HG03520 (cell line): ENCODE data around the gene BCKDHA.
"Not testable (repeated sequence)": the region's sequence is repeated elsewhere in the genome, so short reads cannot be mapped to it uniquely, and the experiment has no call there.

Experiments
- ATAC-seq: cut with Tn5 transposase; IDR thresholded peaks from one replicate; pipeline ENCODE4 v1.9.1; 2021; ENCODE audit warnings: mild to moderate bottlenecking, moderate library complexity; ENCODE audit not compliant: unreplicated experiment

BCKDHA gene

DNA sequence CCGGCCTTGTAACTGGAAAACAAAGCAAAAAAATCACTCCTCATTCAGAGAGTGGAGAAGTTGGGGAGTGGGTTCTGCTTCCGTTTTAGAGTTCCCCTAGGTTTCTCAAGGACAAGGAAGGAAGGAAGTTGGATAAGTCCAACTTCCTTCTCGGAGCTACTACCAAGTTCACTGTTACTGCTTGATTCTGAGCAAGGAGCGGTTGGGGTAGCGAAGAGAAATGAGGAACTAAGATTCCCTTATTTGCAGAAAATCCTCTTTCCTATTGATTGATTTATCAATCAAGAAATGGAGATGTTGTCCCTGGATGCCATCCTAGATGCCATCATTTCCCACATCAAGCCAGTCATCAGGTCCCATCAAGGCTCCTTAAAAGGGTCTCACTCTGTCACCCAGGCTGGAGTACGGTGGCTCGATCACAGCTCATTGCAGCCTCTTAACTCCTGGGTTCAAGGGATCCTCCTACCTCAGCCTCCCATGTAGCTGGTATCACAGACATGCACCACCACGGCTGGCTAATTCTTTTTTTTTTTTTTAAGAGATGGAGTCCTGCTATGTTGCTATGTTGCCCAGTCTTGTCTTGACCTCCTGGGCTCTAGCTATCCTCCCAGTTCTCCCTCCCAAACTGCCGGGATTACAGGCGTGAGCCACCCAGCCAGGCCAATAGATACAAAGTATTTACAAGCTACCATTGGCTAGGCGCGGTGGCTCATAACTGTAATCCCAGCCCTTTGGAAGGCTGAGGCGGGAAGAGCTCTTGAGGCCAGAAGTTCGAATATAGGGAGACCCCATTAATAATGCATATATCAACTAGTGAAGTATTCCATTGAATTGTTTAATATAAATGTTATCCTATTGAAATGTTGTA is 32.9 kb upstream of the BCKDHA start:
- ATAC-seq: no peak

DNA sequence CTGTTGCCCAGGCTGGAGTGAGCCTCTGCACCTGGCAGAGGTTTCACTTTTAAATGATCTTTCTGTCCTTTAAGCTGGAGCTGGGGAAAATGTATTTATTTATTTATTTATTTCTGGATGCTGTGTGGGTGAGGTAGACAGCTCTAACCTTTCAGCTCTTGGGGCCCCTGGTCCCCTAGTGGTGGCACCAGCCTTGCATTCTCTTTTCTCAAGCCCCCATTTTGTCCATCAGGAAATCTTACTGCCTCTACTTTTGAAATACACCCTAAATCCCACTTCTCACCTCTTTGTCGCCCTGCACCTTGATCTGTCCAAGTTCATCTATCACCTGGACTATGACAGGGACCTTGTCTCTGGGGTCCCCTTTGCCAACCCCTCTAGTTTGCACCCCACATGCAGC is 31.5 kb upstream of the BCKDHA start:
- no peak for ATAC-seq

DNA sequence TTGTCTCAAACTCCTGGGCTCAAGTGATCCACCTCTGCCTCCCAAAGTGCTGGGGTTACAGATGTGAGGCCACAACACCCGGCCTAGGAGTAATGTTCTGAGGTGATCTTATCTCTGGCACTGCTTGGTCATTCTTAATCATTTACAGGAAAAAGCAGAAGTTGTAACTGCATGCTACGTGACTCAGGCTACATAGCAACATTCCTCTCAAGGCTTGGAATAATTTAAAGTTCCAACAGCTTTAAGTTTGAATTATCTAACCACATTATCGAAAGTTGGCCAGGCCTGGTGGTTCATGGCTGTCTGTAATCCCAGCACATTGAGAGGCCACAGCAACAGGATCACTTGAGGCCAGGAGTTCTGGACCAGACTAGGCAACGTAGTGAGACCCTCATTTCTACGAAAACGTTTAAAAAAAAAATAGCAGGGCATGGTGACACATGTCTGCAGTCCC is 29.7 kb upstream of the BCKDHA start:
- ATAC-seq: no peak

DNA sequence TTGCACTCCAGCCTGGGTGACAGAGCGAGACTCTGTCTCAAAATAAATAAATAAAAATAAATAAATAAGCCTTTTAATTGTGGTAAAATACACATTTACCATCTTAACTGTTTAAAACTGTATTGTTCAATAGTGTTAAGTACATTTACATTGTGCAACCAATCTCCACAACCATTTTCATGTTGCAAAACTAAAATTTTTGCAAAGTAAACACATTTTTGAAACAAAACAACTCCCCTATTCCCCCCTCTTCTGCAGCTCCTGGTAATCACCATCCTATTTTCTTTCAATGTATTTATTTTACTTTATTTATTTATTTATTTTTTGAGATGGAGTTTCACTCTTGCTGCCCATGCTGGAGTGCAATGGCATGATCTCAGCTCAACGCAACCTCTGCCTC is 27.8 kb upstream of the BCKDHA start:
- no peak for ATAC-seq

DNA sequence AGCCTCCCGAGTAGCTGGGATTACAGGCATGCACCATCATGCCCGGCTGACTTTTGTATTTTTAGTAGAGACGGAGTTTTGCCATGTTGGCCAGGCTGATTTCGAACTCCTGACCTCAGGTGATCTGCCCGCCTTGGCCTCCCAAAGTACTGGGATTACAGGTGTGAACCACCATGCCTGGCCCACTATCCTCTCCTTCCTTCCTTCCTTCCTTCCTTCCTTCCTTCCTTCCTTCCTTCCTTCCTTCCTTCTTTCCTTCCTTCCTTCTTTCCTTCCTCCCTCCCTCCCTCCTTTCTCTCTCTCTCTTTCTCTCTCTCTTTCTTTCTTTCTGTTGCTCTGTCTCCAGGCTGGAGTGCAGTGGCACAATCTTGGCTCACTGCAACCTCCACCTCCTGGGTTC is 26.5 kb upstream of the BCKDHA start:
- not testable (repeated sequence) for ATAC-seq

- ATAC-seq: no peak
Measured at GRCh38 chr19:41371541-41371940, 26.1 kb upstream of the BCKDHA start.

DNA sequence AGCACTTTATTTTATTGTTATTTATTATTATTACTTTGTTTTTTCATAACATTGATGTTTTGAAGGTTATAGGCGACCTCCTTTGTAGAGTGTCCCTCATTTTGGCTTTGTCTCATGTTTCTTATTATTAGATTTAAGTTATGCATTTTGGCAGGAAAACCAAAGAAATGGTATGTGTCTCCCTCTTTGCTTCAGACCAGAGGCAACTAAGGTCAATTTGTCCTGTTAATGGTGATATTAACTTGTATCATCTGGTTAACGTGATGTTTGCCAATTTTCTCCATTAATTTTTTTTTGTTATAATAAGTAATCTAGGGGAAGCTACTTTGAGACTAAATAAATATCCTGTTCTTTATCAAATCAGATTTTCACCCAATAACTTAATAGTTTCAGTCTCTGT is 25.1 kb upstream of the BCKDHA start:
- ATAC-seq: no peak

- no peak for ATAC-seq
Measured at GRCh38 chr19:41373993-41374392, 23.6 kb upstream of the BCKDHA start.

GRCh38 chr19:41376241-41376997 is 21.2 kb upstream of the BCKDHA start, which contains the start of gene TMEM91:
Gene TMEM91 (plus strand): TSS chr19:41376533. CDS start chr19:41378310, 1,777 bp downstream.
- ATAC-seq: no peak

- no peak for ATAC-seq
Measured at GRCh38 chr19:41376998-41377365, 20.6 kb upstream of the BCKDHA start.

- no peak for ATAC-seq
Measured at GRCh38 chr19:41377977-41378709, 19.5 kb upstream of the BCKDHA start.

DNA sequence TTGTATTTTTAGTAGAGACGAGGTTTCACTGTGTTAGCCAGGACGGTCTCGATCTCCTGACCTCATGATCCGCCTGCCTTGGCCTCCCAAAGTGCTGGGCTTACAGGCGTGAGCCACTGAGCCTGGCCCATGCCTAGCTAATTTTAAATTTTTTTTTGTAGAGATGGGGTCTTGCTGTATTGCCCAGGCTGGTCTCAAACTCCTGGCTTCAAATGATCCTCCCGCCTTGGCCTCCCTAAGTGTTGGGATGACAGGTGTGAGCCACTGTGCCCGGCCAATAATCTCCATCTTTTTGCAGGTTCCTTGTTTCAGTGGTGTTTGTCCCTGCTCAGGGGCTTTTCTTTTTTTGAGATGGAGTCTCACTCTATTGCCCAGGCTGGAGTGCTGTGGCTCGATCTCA is 16.1 kb upstream of the BCKDHA start:
- not testable (repeated sequence) for ATAC-seq

- ATAC-seq: no peak
Measured at GRCh38 chr19:41384351-41384750, 13.3 kb upstream of the BCKDHA start.

DNA sequence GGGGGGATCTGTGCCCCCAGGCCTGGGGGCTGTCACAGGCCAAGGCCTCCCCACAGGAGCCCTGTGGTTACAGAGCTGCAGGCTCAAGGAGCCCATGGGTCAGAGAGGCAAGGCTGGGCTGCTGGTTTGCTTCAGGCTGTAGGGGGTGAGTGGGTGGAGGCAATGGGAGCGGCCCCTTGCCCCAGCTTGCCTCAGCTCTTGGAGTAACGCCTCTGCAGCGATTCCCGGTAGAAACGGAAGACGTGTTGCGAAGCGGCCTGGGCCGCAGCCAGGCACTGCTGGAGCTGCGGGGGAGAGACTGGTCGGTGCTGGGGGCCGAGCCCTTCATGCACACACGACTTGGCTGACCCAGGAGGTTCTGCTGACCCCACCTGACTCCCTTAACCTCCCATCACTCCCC is 11.2 kb upstream of the BCKDHA start:
- no peak for ATAC-seq

GRCh38 chr19:41391618-41392017 is 6.0 kb upstream of the BCKDHA start:
- no peak for ATAC-seq

- ATAC-seq: no peak
Measured at GRCh38 chr19:41392775-41393174, 4.8 kb upstream of the BCKDHA start.

GRCh38 chr19:41395355-41395754 is 2.3 kb upstream of the BCKDHA start:
- no peak for ATAC-seq

- ATAC-seq: no peak
Measured at GRCh38 chr19:41398050-41398418, 416 bp downstream of the BCKDHA start.

- no peak for ATAC-seq
Measured at GRCh38 chr19:41398598-41398997, 980 bp downstream of the BCKDHA start.

DNA sequence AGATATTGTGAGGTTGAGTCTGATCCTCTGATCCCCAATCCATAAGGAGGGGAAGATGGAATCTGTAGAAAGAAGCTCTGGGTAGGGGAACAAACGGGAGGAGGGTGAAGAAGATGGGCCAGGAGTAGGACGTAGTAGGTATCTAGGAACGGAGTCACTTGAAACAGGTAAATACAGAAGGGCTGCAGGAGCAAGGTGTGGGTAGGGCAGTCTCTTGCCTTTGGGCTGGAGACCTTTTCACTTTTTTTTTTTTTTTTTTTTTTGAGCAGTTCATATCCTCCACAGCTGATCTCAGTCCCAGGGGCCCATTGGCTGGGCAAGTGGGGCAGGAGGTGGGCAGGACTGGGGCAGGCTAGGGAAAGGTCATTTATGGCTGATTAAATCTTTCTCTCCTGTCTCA is 1.5 kb downstream of the BCKDHA start:
- no peak for ATAC-seq

- ATAC-seq: no peak
Measured at GRCh38 chr19:41399525-41399924, 1.9 kb downstream of the BCKDHA start.
